Coronary artery (tissue), 2 donors: ENCODE results near the gene PRAF2.

ENCODE experiments used
- DNase-seq: peaks from one replicate; pipeline ENCODE4 v3.0.0-alpha.2; 2017; ENCODE audit warnings: low spot score
- H3K27ac ChIP-seq, 2 donors: fragments of 200-600 bp; sonication (generic); one replicate each; pipeline ENCODE4 v1.5.1; 2016 to 2019
- H3K4me3 ChIP-seq: fragments of 200-600 bp; sonication (generic); 2 replicates; pipeline ENCODE4 v1.5.1; 2016; ENCODE audit warnings: mild to moderate bottlenecking, moderate library complexity
- CTCF ChIP-seq: fragments of 200-600 bp; sonication (generic); IDR thresholded peaks from one replicate; pipeline ENCODE4 v1.5.1; 2019; ENCODE audit warnings: antibody characterized with exemption

Gene PRAF2

GRCh38 chrX:49061490-49061889 is 12.3 kb downstream of the PRAF2 start:
- H3K27ac ChIP-seq = no peak overlapping the region
- no peak for TF ChIP-seq CTCF
- no peak overlapping the region for H3K4me3 ChIP-seq
- DNase-seq = no peak

GRCh38 chrX:49060914-49061313 is 12.9 kb downstream of the PRAF2 start:
- no peak overlapping the region for H3K4me3 ChIP-seq
- peak; percentile 63 for DNase-seq
- H3K27ac ChIP-seq = no peak overlapping the region
- TF ChIP-seq CTCF = no peak

- DNase-seq = peak; percentile 69
- peak overlapping the region in 1 of 2 donors; percentile 28 for H3K27ac ChIP-seq
- H3K4me3 ChIP-seq = no peak overlapping the region
- TF ChIP-seq CTCF = no peak
Observed at GRCh38 chrX:49059681-49060085, 14.1 kb downstream of the PRAF2 start.

GRCh38 chrX:49059201-49059600 is 14.6 kb downstream of the PRAF2 start:
- no peak for TF ChIP-seq CTCF

GRCh38 chrX:49058794-49059193 is 15.0 kb downstream of the PRAF2 start, which contains the start of gene CCDC120:
TSS of gene CCDC120 (plus strand) at chrX:49058999. CDS start at chrX:49062042, 3,043 bp downstream.
- no peak for DNase-seq
- no peak for TF ChIP-seq CTCF
- no peak within 1 kb of the TSS for H3K4me3 ChIP-seq
- peak within 1 kb of the TSS in 1 of 2 donors; percentile 28 for H3K27ac ChIP-seq

More at GRCh38 chrX:49059201-49059600, 14.6 kb downstream of the PRAF2 start:
- peak; percentile 55 for DNase-seq
- Histone ChIP-seq H3K27ac (peak overlapping the region in 1 of 2 donors; percentile 28), H3K4me3 (no peak overlapping the region)

- Histone ChIP-seq H3K27ac (peak overlapping the region; percentile 66 to 93), H3K4me3 (peak overlapping the region; percentile 84)
- TF ChIP-seq CTCF = no peak
- DNase-seq = no peak
Observed at GRCh38 chrX:49054073-49054762, 19.6 kb downstream of the PRAF2 start.
